MM.1S (cell line): ENCODE data around the gene MLIP.

ENCODE experiments used
- DNase-seq: peaks from one replicate; pipeline ENCODE4 v3.0.0-alpha.2; 2015
- H2AFZ ChIP-seq: fragments of 300-600 bp; sonication (generic); 2 replicates; pipeline ENCODE4 v1.6.0; 2016; ENCODE audit warnings: antibody characterized with exemption, low read length
- H3F3A ChIP-seq: fragments of 300-600 bp; sonication (generic); 2 replicates; pipeline ENCODE4 v1.6.1; 2016; ENCODE audit warnings: mild to moderate bottlenecking, antibody characterized with exemption, low read length, moderate library complexity, mixed read lengths; ENCODE audit not compliant: insufficient read depth
- H3K27ac ChIP-seq: fragments of 300-600 bp; sonication (generic); 2 replicates; pipeline ENCODE4 v1.5.1; 2016; ENCODE audit warnings: mild to moderate bottlenecking, low read length
- H3K27me3 ChIP-seq: fragments of 300-600 bp; sonication (generic); replicated peaks from 2 replicates; pipeline ENCODE4 v1.6.0; 2016; ENCODE audit warnings: low read length; ENCODE audit not compliant: insufficient read depth
- H3K36me3 ChIP-seq: fragments of 300-600 bp; sonication (generic); replicated peaks from 2 replicates; pipeline ENCODE4 v1.6.1; 2016; ENCODE audit warnings: mild to moderate bottlenecking, low read length, mixed read lengths; ENCODE audit not compliant: insufficient read depth
- H3K4me1 ChIP-seq: fragments of 300-600 bp; sonication (generic); 2 replicates; pipeline ENCODE4 v1.6.1; 2016; ENCODE audit warnings: low read length, mixed read lengths
- H3K4me2 ChIP-seq: fragments of 300-600 bp; sonication (generic); 2 replicates; pipeline ENCODE4 v1.6.0; 2016; ENCODE audit warnings: low read depth, low read length
- H3K4me3 ChIP-seq: fragments of 300-600 bp; sonication (generic); 2 replicates; pipeline ENCODE4 v1.5.1; 2016; ENCODE audit warnings: low read length, mixed read lengths
- H3K79me2 ChIP-seq: fragments of 300-600 bp; sonication (generic); 2 replicates; pipeline ENCODE4 v1.6.1; 2016; ENCODE audit warnings: mixed run types, low read length, mixed read lengths
- H3K9ac ChIP-seq: fragments of 300-600 bp; sonication (generic); 2 replicates; pipeline ENCODE4 v1.6.1; 2016; ENCODE audit warnings: low read length, mixed read lengths
- H3K9me2 ChIP-seq: fragments of 300-600 bp; sonication (generic); replicated peaks from 2 replicates; pipeline ENCODE4 v1.6.1; 2016; ENCODE audit warnings: mild to moderate bottlenecking, low read length, mixed read lengths; ENCODE audit not compliant: insufficient read depth
- H3K9me3 ChIP-seq: fragments of 300-600 bp; sonication (generic); replicated peaks from 2 replicates; pipeline ENCODE4 v1.6.1; 2016; ENCODE audit warnings: mild to moderate bottlenecking, low read length, mixed read lengths; ENCODE audit not compliant: insufficient read depth
- H4K20me1 ChIP-seq: fragments of 300-600 bp; sonication (generic); 2 replicates; pipeline ENCODE4 v1.6.1; 2016; ENCODE audit warnings: mild to moderate bottlenecking, low read length, moderate library complexity, mixed read lengths; ENCODE audit not compliant: insufficient read depth
- EZH2 ChIP-seq: fragments of 300-600 bp; sonication (generic); optimal IDR thresholded peaks from 2 replicates; pipeline ENCODE3; 2017; ENCODE audit warnings: low read depth, mild to moderate bottlenecking, antibody characterized with exemption, low read length, mixed read lengths
- EZH2phosphoT487 ChIP-seq: fragments of 300-600 bp; sonication (generic); IDR thresholded peaks from 2 replicates; pipeline ENCODE4 v1.6.1; 2018; ENCODE audit warnings: antibody characterized with exemption, low read length
- TF ChIP-seq, protein P1 (sequence below): fragments of 300-600 bp; sonication (generic); IDR thresholded peaks from 2 replicates; pipeline ENCODE4 v1.5.1; 2016; ENCODE audit warnings: antibody characterized with exemption, low read length, mixed read lengths

MLIP gene

DNA sequence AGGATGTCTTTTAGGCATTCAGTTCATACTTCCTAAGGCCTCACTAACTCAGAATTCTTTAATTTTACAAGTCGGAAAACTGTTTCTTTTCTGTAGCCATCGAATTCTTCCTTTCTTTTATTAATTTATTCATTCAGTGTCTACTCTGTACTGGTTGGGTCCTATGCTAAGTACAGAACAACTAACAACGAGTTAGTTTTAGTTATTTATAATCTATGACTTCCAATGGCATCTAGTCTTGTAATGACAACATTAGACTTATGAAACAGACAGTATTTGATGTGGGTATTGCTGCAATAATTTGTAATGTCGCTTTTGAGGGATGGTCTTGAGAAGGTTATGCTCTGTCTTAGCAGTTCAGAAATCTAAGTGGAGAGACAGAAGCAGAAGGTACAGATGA is 141.7 kb downstream of the MLIP start:
- no peak overlapping the region for H3K9ac ChIP-seq
- no peaks in the 10 kb centered on the region for H3K9me2 ChIP-seq
- no peak overlapping the region for H2AFZ ChIP-seq
- H3K4me3 ChIP-seq, result no peak overlapping the region
- DNase-seq, result no peak
- H3K36me3 ChIP-seq, result no peaks in the 10 kb centered on the region
- no peak for TF ChIP-seq EZH2phosphoT487
- TF ChIP-seq, protein P1, sequence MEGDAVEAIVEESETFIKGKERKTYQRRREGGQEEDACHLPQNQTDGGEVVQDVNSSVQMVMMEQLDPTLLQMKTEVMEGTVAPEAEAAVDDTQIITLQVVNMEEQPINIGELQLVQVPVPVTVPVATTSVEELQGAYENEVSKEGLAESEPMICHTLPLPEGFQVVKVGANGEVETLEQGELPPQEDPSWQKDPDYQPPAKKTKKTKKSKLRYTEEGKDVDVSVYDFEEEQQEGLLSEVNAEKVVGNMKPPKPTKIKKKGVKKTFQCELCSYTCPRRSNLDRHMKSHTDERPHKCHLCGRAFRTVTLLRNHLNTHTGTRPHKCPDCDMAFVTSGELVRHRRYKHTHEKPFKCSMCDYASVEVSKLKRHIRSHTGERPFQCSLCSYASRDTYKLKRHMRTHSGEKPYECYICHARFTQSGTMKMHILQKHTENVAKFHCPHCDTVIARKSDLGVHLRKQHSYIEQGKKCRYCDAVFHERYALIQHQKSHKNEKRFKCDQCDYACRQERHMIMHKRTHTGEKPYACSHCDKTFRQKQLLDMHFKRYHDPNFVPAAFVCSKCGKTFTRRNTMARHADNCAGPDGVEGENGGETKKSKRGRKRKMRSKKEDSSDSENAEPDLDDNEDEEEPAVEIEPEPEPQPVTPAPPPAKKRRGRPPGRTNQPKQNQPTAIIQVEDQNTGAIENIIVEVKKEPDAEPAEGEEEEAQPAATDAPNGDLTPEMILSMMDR, result no peak
- no peak for TF ChIP-seq EZH2
- H4K20me1 ChIP-seq, result no peaks in the 10 kb centered on the region
- no peaks in the 10 kb centered on the region for H3K9me3 ChIP-seq
- H3K4me2 ChIP-seq, result no peak overlapping the region
- H3F3A ChIP-seq, result no peaks in the 10 kb centered on the region
- H3K27ac ChIP-seq, result no peak overlapping the region
- no peaks in the 10 kb centered on the region for H3K27me3 ChIP-seq
- no peaks in the 10 kb centered on the region for H3K4me1 ChIP-seq
- H3K79me2 ChIP-seq, result no peaks in the 10 kb centered on the region

DNA sequence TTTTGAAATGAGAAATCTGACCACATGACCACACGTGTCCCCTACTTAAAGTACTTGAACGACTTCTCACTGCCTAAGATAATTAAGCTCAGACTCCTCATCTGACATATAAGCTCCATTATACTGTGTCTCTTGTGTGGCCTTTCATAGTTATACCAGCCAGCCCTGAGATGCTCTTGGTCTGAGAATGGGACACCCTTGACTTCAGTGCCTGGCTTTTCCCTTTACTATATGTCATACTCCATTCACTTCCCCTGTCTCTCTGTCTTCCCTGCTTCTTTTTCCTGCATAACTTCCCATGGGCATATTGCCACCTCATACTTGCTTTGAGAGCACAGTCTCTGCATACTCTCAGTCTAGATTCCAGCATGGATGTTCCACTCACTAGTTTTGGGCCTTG is 143.6 kb downstream of the MLIP start:
- no peak for TF ChIP-seq EZH2
- TF ChIP-seq EZH2phosphoT487, result no peak
- TF ChIP-seq, protein P1, result no peak
- H3K27me3 ChIP-seq, result no peaks in the 10 kb centered on the region
- no peak for DNase-seq
- H3K9me2 ChIP-seq, result no peaks in the 10 kb centered on the region
- H3K4me2 ChIP-seq, result no peak overlapping the region
- no peak overlapping the region for H3K9ac ChIP-seq
- no peaks in the 10 kb centered on the region for H3F3A ChIP-seq
- H3K9me3 ChIP-seq, result no peaks in the 10 kb centered on the region
- no peak overlapping the region for H2AFZ ChIP-seq
- no peak overlapping the region for H3K4me3 ChIP-seq
- H3K79me2 ChIP-seq, result no peaks in the 10 kb centered on the region
- no peaks in the 10 kb centered on the region for H3K36me3 ChIP-seq
- H3K4me1 ChIP-seq, result no peaks in the 10 kb centered on the region
- H3K27ac ChIP-seq, result no peak overlapping the region
- H4K20me1 ChIP-seq, result no peaks in the 10 kb centered on the region

DNA sequence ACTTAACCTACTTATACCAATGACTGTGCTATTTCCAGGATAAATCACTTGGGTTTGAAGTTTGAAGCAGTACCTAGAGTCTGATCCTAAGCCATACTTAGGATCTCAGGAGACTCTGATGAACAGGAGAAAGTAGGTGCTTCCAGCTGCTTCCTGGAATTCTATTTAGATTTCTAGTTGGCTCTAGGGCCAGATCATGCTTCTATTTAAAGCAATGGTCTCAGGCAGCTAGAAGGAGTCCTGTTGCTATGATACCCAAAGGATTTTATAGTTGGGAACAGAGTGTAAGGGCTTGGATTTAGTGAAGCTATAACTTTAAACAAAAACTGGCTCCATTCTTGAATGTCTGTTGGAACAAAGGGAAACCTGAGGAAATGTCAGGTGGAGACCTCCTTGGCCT is 144.6 kb downstream of the MLIP start:
- TF ChIP-seq, protein P1, result no peak
- no peak for TF ChIP-seq EZH2phosphoT487
- TF ChIP-seq EZH2, result no peak
- H3K9ac ChIP-seq, result no peak overlapping the region

More for the DNA sequence above, 144.6 kb downstream of the MLIP start:
- H3K9me2 ChIP-seq, result no peaks in the 10 kb centered on the region
- no peak overlapping the region for H3K4me3 ChIP-seq
- no peaks in the 10 kb centered on the region for H3K36me3 ChIP-seq
- no peaks in the 10 kb centered on the region for H4K20me1 ChIP-seq
- no peak overlapping the region for H3K27ac ChIP-seq
- H3K9me3 ChIP-seq, result no peaks in the 10 kb centered on the region
- H3K27me3 ChIP-seq, result no peaks in the 10 kb centered on the region
- no peak for DNase-seq
- no peaks in the 10 kb centered on the region for H3K79me2 ChIP-seq
- H3F3A ChIP-seq, result no peaks in the 10 kb centered on the region
- no peaks in the 10 kb centered on the region for H3K4me1 ChIP-seq
- H3K4me2 ChIP-seq, result no peak overlapping the region
- no peak overlapping the region for H2AFZ ChIP-seq
